Measurements from ENCODE around the gene PDSS1. TPM values are rescaled to one million over a fixed set of nuclear protein-coding genes. Genes with fewer than 3 reads are reported as not detected.

Gene PDSS1
- total and polyA plus RNA-seq, 4 donors: 1.8 to 6.6 (median 3.3) TPM

GRCh38 chr10:26727005-26727404, 29.5 kb downstream of the PDSS1 start:
- Histone ChIP-seq H3K4me3 (ENCODE audit: low read length in 2 of 2) (no peak overlapping the region), H3K36me3 (ENCODE audit: control insufficient read depth in 1 of 2, insufficient read depth in 2 of 2, low read length in 1 of 2) (no peaks in the 10 kb centered on the region), H3K4me1 (ENCODE audit: control insufficient read depth in 1 of 2, insufficient read depth in 2 of 2, low read length in 2 of 2) (no peaks in the 10 kb centered on the region), H3K9me3 (ENCODE audit: control insufficient read depth, low read length) (no peaks in the 10 kb centered on the region), H3K27ac (ENCODE audit: low read depth in 1 of 2, low read length in 2 of 2) (no peak overlapping the region), H3K27me3 (ENCODE audit: control insufficient read depth in 1 of 2, insufficient read depth in 2 of 2, low read length in 1 of 2) (no peaks in the 10 kb centered on the region)
- DNase-seq (no peak), ATAC-seq (ENCODE audit: low FRiP score) (no peak)
- intact Hi-C loops (cut with DNase I): loop anchor here in 1 of 2 donors (2.0 to 5.0 kb wide), 2 partner anchors 135 to 154 kb away; partner anchors contain the start of gene ABI1
- 95 to 100% methylated on average over 1 of the region's 1 CpG for whole genome bisulfite sequencing, 2 donors

- Histone ChIP-seq H3K9me3 (ENCODE audit: control insufficient read depth, low read length) (no peaks in the 10 kb centered on the region), H3K27ac (ENCODE audit: low read depth in 1 of 2, low read length in 2 of 2) (no peak overlapping the region), H3K27me3 (ENCODE audit: control insufficient read depth in 1 of 2, insufficient read depth in 2 of 2, low read length in 1 of 2) (no peaks in the 10 kb centered on the region), H3K4me1 (ENCODE audit: control insufficient read depth in 1 of 2, insufficient read depth in 2 of 2, low read length in 2 of 2) (no peaks in the 10 kb centered on the region), H3K4me3 (ENCODE audit: low read length in 2 of 2) (no peak overlapping the region), H3K36me3 (ENCODE audit: control insufficient read depth in 1 of 2, insufficient read depth in 2 of 2, low read length in 1 of 2) (no peaks in the 10 kb centered on the region)
- DNase-seq (no peak), ATAC-seq (ENCODE audit: low FRiP score) (no peak)
- intact Hi-C loops (cut with DNase I): loop anchor here in 1 of 2 donors (5.0 kb wide), 1 partner anchor 133 kb away; the partner anchor contains the start of gene ABI1
- WGBS, 2 donors: 87 to 91% methylated on average over 7 of the region's 7 CpGs
These were observed 31.5 kb downstream of the PDSS1 start for GRCh38 chr10:26728957-26729356.

GRCh38 chr10:26729395-26729794, 31.9 kb downstream of the PDSS1 start:
- Histone ChIP-seq H3K27ac (ENCODE audit: low read depth in 1 of 2, low read length in 2 of 2) (no peak overlapping the region), H3K27me3 (ENCODE audit: control insufficient read depth in 1 of 2, insufficient read depth in 2 of 2, low read length in 1 of 2) (no peaks in the 10 kb centered on the region), H3K36me3 (ENCODE audit: control insufficient read depth in 1 of 2, insufficient read depth in 2 of 2, low read length in 1 of 2) (no peaks in the 10 kb centered on the region), H3K9me3 (ENCODE audit: control insufficient read depth, low read length) (no peaks in the 10 kb centered on the region), H3K4me1 (ENCODE audit: control insufficient read depth in 1 of 2, insufficient read depth in 2 of 2, low read length in 2 of 2) (no peaks in the 10 kb centered on the region), H3K4me3 (ENCODE audit: low read length in 2 of 2) (no peak overlapping the region)
- intact Hi-C loops (cut with DNase I): loop anchor here in 1 of 2 donors (5.0 kb wide), 1 partner anchor 133 kb away; the partner anchor contains the start of gene ABI1
- DNase-seq (no peak), ATAC-seq (ENCODE audit: low FRiP score) (no peak)
- WGBS, 2 donors: 76 to 90% methylated on average over 4 of the region's 4 CpGs

DNA sequence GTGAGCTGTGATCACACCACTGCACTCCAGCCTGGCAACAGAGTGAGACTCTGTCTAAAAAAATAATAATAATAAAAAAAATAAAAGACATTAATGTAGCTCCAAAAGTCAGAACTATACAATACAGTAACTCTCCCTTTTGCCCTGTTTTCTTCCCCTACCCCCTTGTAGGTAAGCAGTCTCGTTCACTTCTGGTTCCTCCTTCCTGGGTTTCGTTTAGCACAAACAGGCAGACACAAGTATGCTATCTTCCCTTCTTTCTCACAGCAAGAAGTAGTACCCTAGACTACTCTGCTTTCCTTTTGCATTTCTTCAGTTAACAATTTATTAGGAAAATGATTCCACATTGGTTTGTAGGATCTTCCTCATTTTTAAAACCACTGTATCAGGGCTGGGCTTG, 33.1 kb downstream of the PDSS1 start:
- Histone ChIP-seq H3K4me1 (ENCODE audit: control insufficient read depth in 1 of 2, insufficient read depth in 2 of 2, low read length in 2 of 2) (no peaks in the 10 kb centered on the region), H3K4me3 (ENCODE audit: low read length in 2 of 2) (no peak overlapping the region), H3K36me3 (ENCODE audit: control insufficient read depth in 1 of 2, insufficient read depth in 2 of 2, low read length in 1 of 2) (no peaks in the 10 kb centered on the region), H3K27me3 (ENCODE audit: control insufficient read depth in 1 of 2, insufficient read depth in 2 of 2, low read length in 1 of 2) (no peaks in the 10 kb centered on the region), H3K27ac (ENCODE audit: low read depth in 1 of 2, low read length in 2 of 2) (no peak overlapping the region), H3K9me3 (ENCODE audit: control insufficient read depth, low read length) (no peaks in the 10 kb centered on the region)
- intact Hi-C loops (cut with DNase I): no loop called here
- ATAC-seq (ENCODE audit: low FRiP score): no peak
- no peak for DNase-seq
- 93 to 97% methylated on average over 2 of the region's 2 CpGs for WGBS, 2 donors

GRCh38 chr10:26733750-26734568, 36.5 kb downstream of the PDSS1 start:
- 58 to 71% methylated on average over 14 of the region's 14 CpGs for WGBS, 2 donors
- ATAC-seq (ENCODE audit: low FRiP score): no peak
- DNase-seq: no peak
- Histone ChIP-seq H3K9me3 (ENCODE audit: control insufficient read depth, low read length) (no peaks in the 10 kb centered on the region), H3K4me3 (ENCODE audit: low read length in 2 of 2) (no peak overlapping the region), H3K36me3 (ENCODE audit: control insufficient read depth in 1 of 2, insufficient read depth in 2 of 2, low read length in 1 of 2) (peaks cover 3% of the 10 kb centered on the region in 2 donors), H3K27me3 (ENCODE audit: control insufficient read depth in 1 of 2, insufficient read depth in 2 of 2, low read length in 1 of 2) (no peaks in the 10 kb centered on the region), H3K4me1 (ENCODE audit: control insufficient read depth in 1 of 2, insufficient read depth in 2 of 2, low read length in 2 of 2) (no peaks in the 10 kb centered on the region), H3K27ac (ENCODE audit: low read depth in 1 of 2, low read length in 2 of 2) (no peak overlapping the region)
- intact Hi-C loops (cut with DNase I): no loop called here

DNA sequence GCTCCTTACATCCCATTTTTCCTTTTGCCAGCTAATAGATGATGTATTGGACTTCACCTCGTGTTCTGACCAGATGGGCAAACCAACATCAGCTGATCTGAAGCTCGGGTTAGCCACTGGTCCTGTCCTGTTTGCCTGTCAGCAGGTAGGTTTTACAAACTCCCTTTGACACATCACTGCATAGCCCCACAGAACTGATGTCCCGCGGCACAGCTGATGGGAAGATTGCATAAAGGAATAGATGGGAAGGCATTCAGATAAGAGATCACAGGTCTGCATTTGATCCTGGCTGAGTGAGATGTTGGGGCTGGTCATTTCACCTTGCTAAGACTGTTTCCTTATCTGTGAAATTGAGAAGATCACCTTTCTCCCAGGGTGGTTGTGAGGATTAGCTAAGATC, 37.9 kb downstream of the PDSS1 start:
- DNase-seq (no peak), ATAC-seq (ENCODE audit: low FRiP score) (no peak)
- Histone ChIP-seq H3K27me3 (ENCODE audit: control insufficient read depth in 1 of 2, insufficient read depth in 2 of 2, low read length in 1 of 2) (no peaks in the 10 kb centered on the region), H3K27ac (ENCODE audit: low read depth in 1 of 2, low read length in 2 of 2) (no peak overlapping the region), H3K36me3 (ENCODE audit: control insufficient read depth in 1 of 2, insufficient read depth in 2 of 2, low read length in 1 of 2) (peaks cover 3% of the 10 kb centered on the region in 2 donors), H3K4me3 (ENCODE audit: low read length in 2 of 2) (no peak overlapping the region), H3K4me1 (ENCODE audit: control insufficient read depth in 1 of 2, insufficient read depth in 2 of 2, low read length in 2 of 2) (no peaks in the 10 kb centered on the region), H3K9me3 (ENCODE audit: control insufficient read depth, low read length) (no peaks in the 10 kb centered on the region)
- intact Hi-C loops (cut with DNase I): no loop called here
- WGBS, 2 donors: 91 to 93% methylated on average over 4 of the region's 4 CpGs

GRCh38 chr10:26737730-26738129, 40.2 kb downstream of the PDSS1 start:
- no peaks in the 10 kb centered on the region for H3K27me3 ChIP-seq (ENCODE audit: control insufficient read depth in 1 of 2, insufficient read depth in 2 of 2, low read length in 1 of 2)
- ATAC-seq (ENCODE audit: low FRiP score) (no peak), DNase-seq (peak in 1 of 2 donors; percentile 60)
- H3K4me1 ChIP-seq (ENCODE audit: control insufficient read depth in 1 of 2, insufficient read depth in 2 of 2, low read length in 2 of 2): no peaks in the 10 kb centered on the region
- intact Hi-C loops (cut with DNase I): no loop called here
- WGBS, 2 donors: 26 to 29% methylated on average over 1 of the region's 1 CpG
- H3K9me3 ChIP-seq (ENCODE audit: control insufficient read depth, low read length): no peaks in the 10 kb centered on the region
- H3K36me3 ChIP-seq (ENCODE audit: control insufficient read depth in 1 of 2, insufficient read depth in 2 of 2, low read length in 1 of 2): peaks cover 3% of the 10 kb centered on the region in 2 donors
- no peak overlapping the region for H3K4me3 ChIP-seq (ENCODE audit: low read length in 2 of 2)
- H3K27ac ChIP-seq (ENCODE audit: low read depth in 1 of 2, low read length in 2 of 2): no peak overlapping the region

DNA sequence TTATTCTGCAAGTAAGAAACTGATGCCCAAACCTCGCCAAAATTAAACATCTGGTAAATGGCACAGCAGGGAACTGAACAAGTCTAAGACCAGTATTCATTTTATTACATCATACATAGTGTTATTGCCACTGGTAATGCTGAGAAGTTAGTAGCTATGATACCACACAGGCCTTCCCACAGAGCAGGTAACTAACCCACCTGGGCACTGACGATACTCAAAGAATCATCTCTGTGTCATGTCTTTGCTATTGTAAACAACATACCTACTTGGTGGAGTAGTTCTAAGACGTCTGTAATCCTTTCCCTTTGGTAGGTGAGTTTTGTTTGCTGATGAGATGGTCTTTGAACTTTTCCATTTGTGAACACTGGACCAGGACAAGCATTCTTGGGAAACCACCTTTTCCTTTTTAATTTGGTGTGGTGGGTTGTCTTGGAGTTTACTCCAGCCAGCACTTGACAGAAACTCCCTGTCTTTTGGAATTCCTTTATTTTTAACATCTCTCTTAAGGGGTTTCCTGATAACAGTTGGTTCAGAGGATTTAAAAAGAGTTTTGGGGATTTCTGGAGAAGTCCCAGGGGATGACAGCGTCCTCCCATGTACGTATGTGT, 40.9 kb downstream of the PDSS1 start:
- no peak for DNase-seq
- Histone ChIP-seq H3K4me3 (ENCODE audit: low read length in 2 of 2) (no peak overlapping the region), H3K27me3 (ENCODE audit: control insufficient read depth in 1 of 2, insufficient read depth in 2 of 2, low read length in 1 of 2) (no peaks in the 10 kb centered on the region), H3K36me3 (ENCODE audit: control insufficient read depth in 1 of 2, insufficient read depth in 2 of 2, low read length in 1 of 2) (peaks cover 3% of the 10 kb centered on the region in 2 donors), H3K27ac (ENCODE audit: low read depth in 1 of 2, low read length in 2 of 2) (no peak overlapping the region), H3K9me3 (ENCODE audit: control insufficient read depth, low read length) (no peaks in the 10 kb centered on the region), H3K4me1 (ENCODE audit: control insufficient read depth in 1 of 2, insufficient read depth in 2 of 2, low read length in 2 of 2) (no peaks in the 10 kb centered on the region)
- no peak for ATAC-seq (ENCODE audit: low FRiP score)
- 79 to 84% methylated on average over 5 of the region's 5 CpGs for WGBS, 2 donors
- intact Hi-C loops (cut with DNase I): no loop called here
